Skeletal muscle tissue (tissue), 4 donors: ENCODE results near the gene BEND6. TPM values are rescaled to one million over a fixed set of nuclear protein-coding genes. Genes with fewer than 3 reads are reported as not detected.

Source experiments
- H3K27ac ChIP-seq: one replicate; pipeline ENCODE4 v1.7.0; 2013; ENCODE audit warnings: mild to moderate bottlenecking, low read depth, low read length, inconsistent platforms
- H3K27me3 ChIP-seq, 3 donors: one replicate each; pipeline ENCODE4 v1.7.0; 2013; ENCODE audit warnings: low read length in 3 of 3; ENCODE audit not compliant: control insufficient read depth in 3 of 3, insufficient read depth in 3 of 3
- H3K36me3 ChIP-seq, 3 donors: one replicate each; pipeline ENCODE4 v1.7.0; 2013; ENCODE audit warnings: low read length in 3 of 3; ENCODE audit not compliant: control insufficient read depth in 3 of 3, insufficient read depth in 3 of 3
- H3K4me1 ChIP-seq, 3 donors: one replicate each; pipeline ENCODE4 v1.7.0; 2013; ENCODE audit warnings: low read length in 3 of 3, mild to moderate bottlenecking in 3 of 3; ENCODE audit not compliant: control insufficient read depth in 3 of 3, insufficient read depth in 3 of 3
- H3K4me3 ChIP-seq, 3 donors: one replicate each; pipeline ENCODE4 v1.7.0; 2013; ENCODE audit warnings: low read length in 3 of 3
- H3K9ac ChIP-seq, 3 donors: one replicate each; pipeline ENCODE4 v1.7.0; 2013; ENCODE audit warnings: low read length in 3 of 3, mild to moderate bottlenecking in 3 of 3, moderate library complexity in 2 of 3, low read depth in 1 of 3
- H3K9me3 ChIP-seq, 3 donors: one replicate each; pipeline ENCODE4 v1.7.0; 2013; ENCODE audit warnings: low read length in 3 of 3; ENCODE audit not compliant: control insufficient read depth in 3 of 3
- total RNA-seq: library from RNA; depleted of rRNA; stranded (reverse); fragments of >200 nt; gene quantifications from one replicate; pipeline ENCODE4 v1.2.3, GENCODE V29; 2014
- donor health status: Osteomylitis.

Gene BEND6
- total RNA-seq, 1 donor from 2014 or later, result not detected

DNA sequence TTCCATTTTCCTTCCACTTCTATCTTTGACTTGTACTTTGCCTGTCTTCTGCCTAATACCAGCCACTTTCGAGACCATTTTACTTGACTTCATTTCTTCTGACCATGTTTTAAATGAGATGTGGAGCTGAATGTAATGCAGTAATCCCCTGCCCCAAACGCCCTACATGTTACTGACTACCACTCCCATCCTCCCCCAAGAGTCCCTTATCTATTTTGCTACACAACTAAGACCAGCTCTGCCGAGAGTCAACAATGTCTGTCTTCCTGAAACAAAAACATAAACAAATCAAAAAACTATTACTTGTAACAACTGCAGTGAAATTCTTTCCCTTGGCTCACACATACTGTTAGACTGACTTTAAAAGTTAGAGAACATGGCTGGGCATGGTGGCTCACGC, 64.5 kb downstream of the BEND6 start:
- no peak overlapping the region for H3K4me3 ChIP-seq
- H3K4me1 ChIP-seq, result no peaks in the 10 kb centered on the region
- H3K9me3 ChIP-seq, result peaks cover 0 to 5% (median 0%) of the 10 kb centered on the region in 3 donors
- no peaks in the 10 kb centered on the region for H3K36me3 ChIP-seq
- no peaks in the 10 kb centered on the region for H3K27me3 ChIP-seq
- H3K27ac ChIP-seq, result no peak overlapping the region
- no peak overlapping the region for H3K9ac ChIP-seq

DNA sequence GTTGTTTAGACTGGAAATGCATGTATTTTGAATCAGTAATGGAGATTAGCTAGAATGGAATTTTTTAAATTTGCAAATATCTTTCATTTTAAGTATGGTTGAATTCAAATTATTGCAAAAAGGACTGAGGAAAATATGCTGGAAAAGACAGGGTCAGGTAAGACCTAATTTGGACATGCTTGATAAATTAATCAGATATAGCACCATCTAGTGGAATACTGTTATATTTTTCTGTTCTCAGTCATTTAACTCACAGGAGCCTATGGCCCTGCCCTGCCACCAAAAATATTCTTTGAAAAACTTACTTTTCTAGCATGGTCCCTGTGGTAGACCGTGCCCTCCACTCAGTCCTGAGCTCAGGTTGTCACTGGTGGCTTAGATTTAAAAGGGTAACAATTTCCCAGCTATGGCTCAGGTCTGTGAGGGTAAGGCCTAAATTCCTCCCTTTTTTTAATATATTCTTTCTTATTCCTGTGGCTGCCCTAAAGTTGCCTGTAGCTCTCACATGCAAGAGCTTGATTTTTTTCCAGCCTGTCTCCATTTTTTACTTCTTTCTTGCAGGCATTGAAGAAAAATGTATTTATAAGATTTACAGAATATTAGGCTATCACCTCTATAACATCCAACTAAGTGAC, 66.3 kb downstream of the BEND6 start:
- peaks cover 0 to 10% (median 0%) of the 10 kb centered on the region in 3 donors for H3K9me3 ChIP-seq
- H3K36me3 ChIP-seq, result no peaks in the 10 kb centered on the region
- no peak overlapping the region for H3K9ac ChIP-seq
- H3K4me1 ChIP-seq, result no peaks in the 10 kb centered on the region
- no peak overlapping the region for H3K27ac ChIP-seq
- no peak overlapping the region for H3K4me3 ChIP-seq
- no peaks in the 10 kb centered on the region for H3K27me3 ChIP-seq

DNA sequence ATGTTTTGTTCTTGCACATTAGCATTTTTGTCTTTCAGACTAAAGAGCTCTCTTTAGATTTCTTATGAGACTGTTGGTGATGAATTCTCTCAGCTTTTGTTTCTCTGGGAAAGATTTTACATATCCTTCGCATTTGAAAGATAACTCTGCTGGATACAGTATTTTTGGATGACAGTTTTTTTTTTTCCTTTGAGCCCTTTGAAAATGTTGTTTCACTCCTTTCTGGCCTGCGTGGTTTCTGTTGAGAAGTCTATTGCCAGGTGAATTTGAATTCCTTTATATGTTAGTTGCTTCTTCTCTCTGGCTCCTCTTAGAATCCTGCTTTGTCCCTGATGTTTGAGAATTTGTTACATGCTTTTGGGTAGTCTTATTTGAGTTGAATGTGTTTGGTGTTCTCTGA, 69.4 kb downstream of the BEND6 start:
- H3K9ac ChIP-seq, result no peak overlapping the region
- H3K4me1 ChIP-seq, result no peaks in the 10 kb centered on the region

DNA sequence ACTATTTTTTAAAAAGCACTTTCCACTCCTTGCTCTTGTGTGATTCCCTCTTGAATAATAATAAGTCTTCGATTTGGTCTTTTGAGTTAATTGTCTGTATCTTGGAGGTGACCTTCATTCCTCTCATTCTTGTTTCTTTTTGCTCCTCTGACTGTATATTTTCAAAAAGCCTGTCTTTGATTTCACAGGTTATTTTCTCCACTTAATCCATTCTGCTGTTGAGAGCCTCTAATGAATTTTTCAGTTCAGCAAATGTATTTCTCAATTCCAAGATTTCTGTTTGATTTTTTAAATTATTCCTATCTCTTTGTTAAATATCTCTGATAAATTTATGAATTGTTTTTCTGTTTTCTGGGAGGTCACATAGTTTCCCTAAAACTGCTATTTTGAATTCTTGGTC, 69.9 kb downstream of the BEND6 start:
- no peak overlapping the region for H3K9ac ChIP-seq
- peaks cover 0 to 10% (median 0%) of the 10 kb centered on the region in 3 donors for H3K9me3 ChIP-seq
- no peak overlapping the region for H3K27ac ChIP-seq
- no peaks in the 10 kb centered on the region for H3K36me3 ChIP-seq
- H3K4me1 ChIP-seq, result no peaks in the 10 kb centered on the region
- no peaks in the 10 kb centered on the region for H3K27me3 ChIP-seq
- no peak overlapping the region for H3K4me3 ChIP-seq

More for the DNA sequence above, 69.4 kb downstream of the BEND6 start:
- Histone ChIP-seq H3K4me3 (no peak overlapping the region), H3K27me3 (no peaks in the 10 kb centered on the region), H3K9me3 (peaks cover 0 to 10% (median 0%) of the 10 kb centered on the region in 3 donors), H3K27ac (no peak overlapping the region), H3K36me3 (no peaks in the 10 kb centered on the region)

- H3K9ac ChIP-seq, result no peak overlapping the region
- H3K36me3 ChIP-seq, result no peaks in the 10 kb centered on the region
- no peak overlapping the region for H3K4me3 ChIP-seq
- no peaks in the 10 kb centered on the region for H3K4me1 ChIP-seq
- peaks cover 0 to 10% (median 0%) of the 10 kb centered on the region in 3 donors for H3K9me3 ChIP-seq
- no peak overlapping the region for H3K27ac ChIP-seq
- H3K27me3 ChIP-seq, result no peaks in the 10 kb centered on the region
Measured at GRCh38 chr6:57026001-57026400, 71.1 kb downstream of the BEND6 start.

DNA sequence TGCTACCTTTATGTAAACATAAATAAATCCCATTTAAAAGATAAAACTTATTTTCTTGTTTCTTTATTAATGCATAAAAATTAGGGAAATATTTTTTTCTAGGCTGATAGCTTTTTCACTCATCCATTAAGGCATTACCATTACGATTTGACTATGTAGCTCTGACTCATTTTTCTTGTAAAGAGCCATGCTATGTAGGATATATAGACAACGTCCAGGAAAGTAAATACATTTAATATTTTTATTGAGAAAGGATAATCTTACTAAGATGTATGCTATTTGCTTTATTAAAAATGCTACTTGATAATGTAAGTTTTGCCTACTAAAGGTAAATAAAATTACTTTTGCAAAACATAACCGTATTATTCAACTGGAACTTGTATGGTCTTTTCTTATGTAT, 72.4 kb downstream of the BEND6 start:
- Histone ChIP-seq H3K27me3 (no peaks in the 10 kb centered on the region), H3K36me3 (no peaks in the 10 kb centered on the region), H3K4me3 (no peak overlapping the region), H3K9me3 (peaks cover 0 to 10% (median 0%) of the 10 kb centered on the region in 3 donors), H3K27ac (no peak overlapping the region), H3K4me1 (no peaks in the 10 kb centered on the region), H3K9ac (no peak overlapping the region)

GRCh38 chr6:57029213-57029612, 74.3 kb downstream of the BEND6 start:
- Histone ChIP-seq H3K36me3 (no peaks in the 10 kb centered on the region), H3K9me3 (peaks cover 0 to 7% (median 0%) of the 10 kb centered on the region in 3 donors), H3K27ac (no peak overlapping the region), H3K4me3 (no peak overlapping the region), H3K9ac (no peak overlapping the region), H3K4me1 (no peaks in the 10 kb centered on the region), H3K27me3 (no peaks in the 10 kb centered on the region)

- no peaks in the 10 kb centered on the region for H3K36me3 ChIP-seq
- no peak overlapping the region for H3K4me3 ChIP-seq
- no peak overlapping the region for H3K9ac ChIP-seq
- H3K27ac ChIP-seq, result no peak overlapping the region
- H3K9me3 ChIP-seq, result no peaks in the 10 kb centered on the region
- H3K27me3 ChIP-seq, result peaks cover 0 to 4% (median 2%) of the 10 kb centered on the region in 3 donors
- H3K4me1 ChIP-seq, result no peaks in the 10 kb centered on the region
Measured at GRCh38 chr6:57033228-57033627, 78.3 kb downstream of the BEND6 start.

DNA sequence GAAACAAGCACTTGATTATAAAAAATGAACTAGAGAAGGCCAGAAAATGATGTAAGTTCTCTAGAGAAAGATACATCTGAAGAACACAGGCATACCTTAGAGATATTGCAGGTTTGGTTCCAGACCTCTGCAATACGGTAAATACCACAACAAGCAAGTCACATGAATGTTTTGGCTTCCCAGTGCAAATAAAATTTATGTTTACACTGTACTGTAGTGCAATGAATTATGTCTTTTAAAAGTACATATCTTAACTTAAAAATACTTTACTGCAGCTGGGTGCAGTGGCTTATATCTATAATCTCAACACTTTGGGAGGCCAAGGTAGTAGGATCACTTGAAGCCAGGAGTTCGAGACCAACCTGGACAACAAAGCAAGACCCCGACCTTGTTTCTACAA, 80.6 kb downstream of the BEND6 start:
- Histone ChIP-seq H3K4me3 (no peak overlapping the region), H3K9me3 (no peaks in the 10 kb centered on the region), H3K36me3 (no peaks in the 10 kb centered on the region), H3K9ac (no peak overlapping the region), H3K27ac (no peak overlapping the region), H3K27me3 (peaks cover 3 to 4% (median 3%) of the 10 kb centered on the region in 3 donors), H3K4me1 (no peaks in the 10 kb centered on the region)

GRCh38 chr6:57038906-57039305, 84.0 kb downstream of the BEND6 start:
- H3K27me3 ChIP-seq, result peaks cover 4 to 13% (median 12%) of the 10 kb centered on the region in 3 donors
- H3K4me1 ChIP-seq, result no peaks in the 10 kb centered on the region
- H3K9me3 ChIP-seq, result no peaks in the 10 kb centered on the region
- no peak overlapping the region for H3K4me3 ChIP-seq
- H3K9ac ChIP-seq, result no peak overlapping the region
- no peak overlapping the region for H3K27ac ChIP-seq
- H3K36me3 ChIP-seq, result no peaks in the 10 kb centered on the region
